Measurements from ENCODE around the gene DISP1. TPM values are rescaled to one million over a fixed set of nuclear protein-coding genes. Genes with fewer than 3 reads are reported as not detected.
"Not testable (repeated sequence)": the region's sequence is repeated elsewhere in the genome, so short reads cannot be mapped to it uniquely, and the experiment has no call there.

Gene DISP1
- total RNA-seq, 2 experiments from 2014 or later: 2.6 to 2.7 TPM

GRCh38 chr1:222850550-222850949 is 35.7 kb downstream of the DISP1 start:
- ATAC-seq (ENCODE audit: low read depth); H3K4me1 Mint-ChIP-seq; H3K27ac Mint-ChIP-seq; DNase-seq; H3K27me3 Mint-ChIP-seq; POLR2A ChIA-PET; H3K9me3 Mint-ChIP-seq; H3K4me3 Mint-ChIP-seq; H3K36me3 Mint-ChIP-seq: not testable (repeated sequence)

GRCh38 chr1:222852326-222852725 is 37.5 kb downstream of the DISP1 start:
- H3K4me1 Mint-ChIP-seq: no peaks in the 10 kb centered on the region
- no peak for ATAC-seq (ENCODE audit: low read depth)
- no peak overlapping the region for H3K4me3 Mint-ChIP-seq
- no peaks in the 10 kb centered on the region for H3K27me3 Mint-ChIP-seq
- H3K27ac Mint-ChIP-seq: no peak overlapping the region
- no peak for DNase-seq
- H3K9me3 Mint-ChIP-seq: peaks cover 8% of the 10 kb centered on the region
- POLR2A ChIA-PET: no interaction called here
- peaks cover 7% of the 10 kb centered on the region for H3K36me3 Mint-ChIP-seq

GRCh38 chr1:222861062-222861461 is 46.2 kb downstream of the DISP1 start:
- Mint-ChIP-seq H3K27ac (no peak overlapping the region), H3K9me3 (peaks cover 14% of the 10 kb centered on the region), H3K27me3 (no peaks in the 10 kb centered on the region), H3K36me3 (peaks cover 11% of the 10 kb centered on the region), H3K4me3 (no peak overlapping the region), H3K4me1 (peaks cover 4% of the 10 kb centered on the region)
- ATAC-seq (ENCODE audit: low read depth) (no peak), DNase-seq (no peak)
- POLR2A ChIA-PET: no interaction called here

Other genes with a start within 250 kb of the DISP1 start
- 10 to 100 TPM; 12.1 to 14.4 TPM for gene TAF1A, start 225.1 kb upstream of the DISP1 start, total RNA-seq
- gene MIA3, start 196.9 kb upstream of the DISP1 start, total RNA-seq: 10 to 100 TPM; 80.7 to 82.3 TPM
- 10 to 100 TPM; 62.8 to 65.0 TPM for gene AIDA, start 102.5 kb upstream of the DISP1 start, total RNA-seq
- 10 to 100 TPM; 46.0 to 48.6 TPM for gene BROX, start 102.5 kb upstream of the DISP1 start, total RNA-seq
- gene FAM177B, start 77.8 kb upstream of the DISP1 start, total RNA-seq: not detected

Measured in activated naive CD8-positive, alpha-beta T cell treated with anti-CD3 and anti-CD28 coated beads, Interleukin-2, amount 10 ng/mL, durations not matched to agents 7 days and 5 days (primary cell).